Measurements from ENCODE around the gene ZMYND8.

- TF ChIP-seq, protein P1, sequence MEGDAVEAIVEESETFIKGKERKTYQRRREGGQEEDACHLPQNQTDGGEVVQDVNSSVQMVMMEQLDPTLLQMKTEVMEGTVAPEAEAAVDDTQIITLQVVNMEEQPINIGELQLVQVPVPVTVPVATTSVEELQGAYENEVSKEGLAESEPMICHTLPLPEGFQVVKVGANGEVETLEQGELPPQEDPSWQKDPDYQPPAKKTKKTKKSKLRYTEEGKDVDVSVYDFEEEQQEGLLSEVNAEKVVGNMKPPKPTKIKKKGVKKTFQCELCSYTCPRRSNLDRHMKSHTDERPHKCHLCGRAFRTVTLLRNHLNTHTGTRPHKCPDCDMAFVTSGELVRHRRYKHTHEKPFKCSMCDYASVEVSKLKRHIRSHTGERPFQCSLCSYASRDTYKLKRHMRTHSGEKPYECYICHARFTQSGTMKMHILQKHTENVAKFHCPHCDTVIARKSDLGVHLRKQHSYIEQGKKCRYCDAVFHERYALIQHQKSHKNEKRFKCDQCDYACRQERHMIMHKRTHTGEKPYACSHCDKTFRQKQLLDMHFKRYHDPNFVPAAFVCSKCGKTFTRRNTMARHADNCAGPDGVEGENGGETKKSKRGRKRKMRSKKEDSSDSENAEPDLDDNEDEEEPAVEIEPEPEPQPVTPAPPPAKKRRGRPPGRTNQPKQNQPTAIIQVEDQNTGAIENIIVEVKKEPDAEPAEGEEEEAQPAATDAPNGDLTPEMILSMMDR (conservative IDR thresholded peaks at IDR 0.05; ENCODE audit: low read depth, low read length): no peak
- TF ChIP-seq RFX5 (IDR thresholded peaks at IDR 0.05; ENCODE audit: low read depth, low read length): no peak
- no peak for TF ChIP-seq SMC3 (IDR thresholded peaks at IDR 0.05; ENCODE audit: low read depth, low read length)
- TF ChIP-seq CEBPB (IDR thresholded peaks at IDR 0.05; ENCODE audit: low read depth, low read length): no peak
- no peak for TF ChIP-seq USF2 (IDR thresholded peaks at IDR 0.05; ENCODE audit: low read depth, low read length)
- TF ChIP-seq POLR2A (IDR thresholded peaks at IDR 0.05; ENCODE audit: low read depth, low read length): no peak
- TF ChIP-seq RCOR1 (IDR thresholded peaks at IDR 0.05; ENCODE audit: insufficient replicate concordance, low read length): no peak
- TF ChIP-seq, protein P2, sequence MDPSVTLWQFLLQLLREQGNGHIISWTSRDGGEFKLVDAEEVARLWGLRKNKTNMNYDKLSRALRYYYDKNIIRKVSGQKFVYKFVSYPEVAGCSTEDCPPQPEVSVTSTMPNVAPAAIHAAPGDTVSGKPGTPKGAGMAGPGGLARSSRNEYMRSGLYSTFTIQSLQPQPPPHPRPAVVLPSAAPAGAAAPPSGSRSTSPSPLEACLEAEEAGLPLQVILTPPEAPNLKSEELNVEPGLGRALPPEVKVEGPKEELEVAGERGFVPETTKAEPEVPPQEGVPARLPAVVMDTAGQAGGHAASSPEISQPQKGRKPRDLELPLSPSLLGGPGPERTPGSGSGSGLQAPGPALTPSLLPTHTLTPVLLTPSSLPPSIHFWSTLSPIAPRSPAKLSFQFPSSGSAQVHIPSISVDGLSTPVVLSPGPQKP (IDR thresholded peaks at IDR 0.05; ENCODE audit: borderline replicate concordance, low read depth, low read length): no peak
These were observed 39.7 kb downstream of the ZMYND8 start for GRCh38 chr20:47316776-47317126.

Measured in IMR-90 (cell line).